ENCODE data around the gene TMEM72.

Gene TMEM72

GRCh38 chr10:44908066-44908749 lies 2.9 kb upstream of the TMEM72 start:
- TF ChIP-seq, protein P1, sequence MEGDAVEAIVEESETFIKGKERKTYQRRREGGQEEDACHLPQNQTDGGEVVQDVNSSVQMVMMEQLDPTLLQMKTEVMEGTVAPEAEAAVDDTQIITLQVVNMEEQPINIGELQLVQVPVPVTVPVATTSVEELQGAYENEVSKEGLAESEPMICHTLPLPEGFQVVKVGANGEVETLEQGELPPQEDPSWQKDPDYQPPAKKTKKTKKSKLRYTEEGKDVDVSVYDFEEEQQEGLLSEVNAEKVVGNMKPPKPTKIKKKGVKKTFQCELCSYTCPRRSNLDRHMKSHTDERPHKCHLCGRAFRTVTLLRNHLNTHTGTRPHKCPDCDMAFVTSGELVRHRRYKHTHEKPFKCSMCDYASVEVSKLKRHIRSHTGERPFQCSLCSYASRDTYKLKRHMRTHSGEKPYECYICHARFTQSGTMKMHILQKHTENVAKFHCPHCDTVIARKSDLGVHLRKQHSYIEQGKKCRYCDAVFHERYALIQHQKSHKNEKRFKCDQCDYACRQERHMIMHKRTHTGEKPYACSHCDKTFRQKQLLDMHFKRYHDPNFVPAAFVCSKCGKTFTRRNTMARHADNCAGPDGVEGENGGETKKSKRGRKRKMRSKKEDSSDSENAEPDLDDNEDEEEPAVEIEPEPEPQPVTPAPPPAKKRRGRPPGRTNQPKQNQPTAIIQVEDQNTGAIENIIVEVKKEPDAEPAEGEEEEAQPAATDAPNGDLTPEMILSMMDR (IDR thresholded peaks at IDR 0.05; ENCODE audit: insufficient read depth, low read depth, low read length, missing control alignments): no peak
- DNase-seq (ENCODE audit: low read depth): no peak
- H3K4me3 ChIP-seq (ENCODE audit: low read length): no peak overlapping the region

- H3K4me3 ChIP-seq (ENCODE audit: low read length): no peak overlapping the region
- TF ChIP-seq, protein P1 (IDR thresholded peaks at IDR 0.05; ENCODE audit: insufficient read depth, low read depth, low read length, missing control alignments): no peak
- DNase-seq (ENCODE audit: low read depth): no peak
Measured at GRCh38 chr10:44908936-44909630, 2.1 kb upstream of the TMEM72 start.

- TF ChIP-seq, protein P1 (IDR thresholded peaks at IDR 0.05; ENCODE audit: insufficient read depth, low read depth, low read length, missing control alignments): no peak
- DNase-seq (ENCODE audit: low read depth): no peak
- H3K4me3 ChIP-seq (ENCODE audit: low read length): no peak overlapping the region
Measured at GRCh38 chr10:44909910-44910309, 1.2 kb upstream of the TMEM72 start.

DNA sequence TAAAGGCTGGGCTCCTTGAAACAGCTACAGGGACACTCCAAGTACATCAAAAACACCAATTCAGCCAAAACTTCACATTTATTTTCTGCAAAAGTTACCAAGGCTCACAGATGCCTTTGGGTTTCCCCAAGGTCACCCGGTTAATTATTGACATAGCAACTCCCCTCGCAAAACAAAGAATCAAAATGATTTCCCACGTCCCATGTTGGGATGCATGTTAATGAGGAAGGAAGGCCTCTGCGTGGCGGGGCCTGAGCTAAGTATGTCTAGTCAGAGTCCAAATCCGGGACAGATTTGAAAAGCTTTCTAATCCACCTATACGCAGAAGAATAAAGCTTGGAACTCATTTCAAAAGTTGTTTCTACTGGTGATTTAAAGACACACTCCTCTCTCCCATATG lies 535 bp upstream of the TMEM72 start:
- TF ChIP-seq, protein P1 (IDR thresholded peaks at IDR 0.05; ENCODE audit: insufficient read depth, low read depth, low read length, missing control alignments): no peak
- DNase-seq (ENCODE audit: low read depth): no peak
- H3K4me3 ChIP-seq (ENCODE audit: low read length): no peak overlapping the region

- TF ChIP-seq, protein P1 (IDR thresholded peaks at IDR 0.05; ENCODE audit: insufficient read depth, low read depth, low read length, missing control alignments): no peak
- DNase-seq (ENCODE audit: low read depth): no peak
- H3K4me3 ChIP-seq (ENCODE audit: low read length): no peak overlapping the region
Measured at GRCh38 chr10:44911951-44912350, 814 bp downstream of the TMEM72 start.

DNA sequence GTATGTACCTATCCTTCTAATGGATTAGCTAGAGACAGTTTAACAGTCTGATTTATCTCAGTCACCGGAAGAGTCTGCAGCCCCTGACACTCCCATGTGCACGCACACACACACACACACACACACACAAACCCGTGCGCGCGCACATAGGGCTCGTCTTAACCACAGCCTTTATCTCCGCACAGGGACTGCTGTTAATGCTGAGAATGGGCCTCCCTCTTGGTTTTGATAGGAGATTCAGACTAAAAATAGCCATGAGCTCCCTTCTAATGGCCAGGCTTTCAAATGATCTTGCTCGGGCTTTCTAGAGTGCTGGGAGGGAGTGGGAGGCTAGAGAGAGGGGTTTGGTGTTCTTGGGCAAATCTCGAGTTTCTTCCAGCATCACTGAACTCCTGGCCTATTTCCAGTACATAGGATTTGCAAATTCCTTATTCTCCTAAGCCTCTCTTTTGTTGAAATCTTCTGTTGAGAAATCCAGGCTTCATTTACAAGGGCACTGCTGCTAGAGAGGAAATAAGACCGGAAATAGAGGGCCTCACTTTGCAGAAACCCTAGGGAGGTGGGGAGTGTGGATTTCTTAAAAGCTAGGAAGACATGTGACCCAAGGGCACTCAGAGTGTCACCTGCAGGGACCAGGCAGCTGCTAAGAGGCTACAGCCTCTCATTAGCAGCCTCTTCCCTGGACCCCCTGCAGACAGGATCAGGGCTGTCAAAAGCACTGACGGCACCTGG lies 2.4 kb downstream of the TMEM72 start:
- no peak for DNase-seq (ENCODE audit: low read depth)
- TF ChIP-seq, protein P1 (IDR thresholded peaks at IDR 0.05; ENCODE audit: insufficient read depth, low read depth, low read length, missing control alignments): no peak

More for the DNA sequence above, 2.4 kb downstream of the TMEM72 start:
- H3K4me3 ChIP-seq (ENCODE audit: low read length): no peak overlapping the region

Data from epithelial cell of esophagus (primary cell).